Measurements from ENCODE around the gene AQP12A.

AQP12A gene

DNA sequence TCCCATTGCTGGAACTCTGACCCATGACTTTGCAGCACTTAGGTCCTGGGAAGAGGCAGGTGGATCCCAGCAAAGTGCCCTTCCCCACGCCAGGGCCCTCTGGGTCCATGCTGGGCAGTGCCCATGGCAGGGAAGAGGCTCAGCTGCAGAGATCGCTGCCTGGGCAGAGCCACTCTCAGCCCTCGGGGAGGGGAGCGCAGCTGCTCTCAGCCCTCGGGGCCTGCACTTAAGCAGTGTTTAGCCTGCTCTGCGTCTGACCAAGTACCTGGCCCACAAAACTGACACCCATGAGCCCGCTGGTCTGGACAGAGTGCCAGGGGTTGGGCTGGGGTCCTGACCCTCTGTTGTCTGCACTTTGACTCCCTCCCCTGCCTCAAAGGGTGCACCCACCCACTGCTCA is 46.3 kb downstream of the AQP12A start:
- TF ChIP-seq, protein P1, sequence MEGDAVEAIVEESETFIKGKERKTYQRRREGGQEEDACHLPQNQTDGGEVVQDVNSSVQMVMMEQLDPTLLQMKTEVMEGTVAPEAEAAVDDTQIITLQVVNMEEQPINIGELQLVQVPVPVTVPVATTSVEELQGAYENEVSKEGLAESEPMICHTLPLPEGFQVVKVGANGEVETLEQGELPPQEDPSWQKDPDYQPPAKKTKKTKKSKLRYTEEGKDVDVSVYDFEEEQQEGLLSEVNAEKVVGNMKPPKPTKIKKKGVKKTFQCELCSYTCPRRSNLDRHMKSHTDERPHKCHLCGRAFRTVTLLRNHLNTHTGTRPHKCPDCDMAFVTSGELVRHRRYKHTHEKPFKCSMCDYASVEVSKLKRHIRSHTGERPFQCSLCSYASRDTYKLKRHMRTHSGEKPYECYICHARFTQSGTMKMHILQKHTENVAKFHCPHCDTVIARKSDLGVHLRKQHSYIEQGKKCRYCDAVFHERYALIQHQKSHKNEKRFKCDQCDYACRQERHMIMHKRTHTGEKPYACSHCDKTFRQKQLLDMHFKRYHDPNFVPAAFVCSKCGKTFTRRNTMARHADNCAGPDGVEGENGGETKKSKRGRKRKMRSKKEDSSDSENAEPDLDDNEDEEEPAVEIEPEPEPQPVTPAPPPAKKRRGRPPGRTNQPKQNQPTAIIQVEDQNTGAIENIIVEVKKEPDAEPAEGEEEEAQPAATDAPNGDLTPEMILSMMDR (IDR thresholded peaks at IDR 0.05; ENCODE audit: insufficient read depth, low read depth, low read length, missing control alignments), result no peak
- H3K4me3 ChIP-seq (ENCODE audit: low read length), result no peak overlapping the region
- no peak for DNase-seq (ENCODE audit: low read depth)

DNA sequence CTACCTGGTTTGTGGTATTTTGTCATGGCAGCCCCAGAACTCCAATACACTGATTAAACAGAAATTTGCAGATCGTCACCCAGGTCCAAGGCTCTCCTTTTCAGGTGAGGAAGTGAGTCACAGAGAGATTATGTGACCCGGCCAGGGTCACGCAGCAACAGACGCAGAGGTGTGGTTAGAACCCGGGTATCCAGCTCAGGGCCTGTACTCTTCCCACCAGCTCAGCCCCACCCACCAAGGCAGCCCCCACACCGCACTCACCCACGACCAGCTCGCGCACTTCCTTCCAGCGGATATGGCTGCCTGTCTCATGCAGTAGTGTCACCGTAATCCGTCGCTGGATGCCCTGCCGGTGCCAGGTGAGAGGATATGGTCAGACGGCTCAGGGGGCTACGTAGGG is 48.1 kb downstream of the AQP12A start:
- TF ChIP-seq, protein P1 (IDR thresholded peaks at IDR 0.05; ENCODE audit: insufficient read depth, low read depth, low read length, missing control alignments), result no peak
- DNase-seq (ENCODE audit: low read depth), result no peak

DNA sequence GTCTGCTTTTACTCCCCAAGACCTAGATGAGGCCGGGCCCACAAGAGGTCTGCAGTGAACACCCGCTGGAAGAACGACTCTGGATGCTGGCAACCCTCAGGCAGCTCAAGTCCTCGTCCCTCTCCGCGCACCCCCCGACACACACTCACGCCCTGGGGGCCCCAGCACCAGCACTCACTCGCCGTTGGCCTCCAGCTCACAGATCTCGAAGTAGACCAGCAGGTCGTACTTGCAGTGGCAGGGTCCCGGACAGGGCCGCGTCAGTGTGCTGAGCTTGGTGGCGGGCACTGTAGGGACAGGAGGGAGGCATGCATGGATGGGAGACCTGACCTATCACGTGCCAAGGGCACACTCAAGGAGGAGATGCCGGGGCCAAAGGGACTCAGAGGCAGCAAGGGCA is 49.4 kb downstream of the AQP12A start:
- no peak for DNase-seq (ENCODE audit: low read depth)
- H3K4me3 ChIP-seq (ENCODE audit: low read length), result no peak overlapping the region
- TF ChIP-seq, protein P1 (IDR thresholded peaks at IDR 0.05; ENCODE audit: insufficient read depth, low read depth, low read length, missing control alignments), result no peak

More for the DNA sequence above, 48.1 kb downstream of the AQP12A start:
- no peak overlapping the region for H3K4me3 ChIP-seq (ENCODE audit: low read length)

DNA sequence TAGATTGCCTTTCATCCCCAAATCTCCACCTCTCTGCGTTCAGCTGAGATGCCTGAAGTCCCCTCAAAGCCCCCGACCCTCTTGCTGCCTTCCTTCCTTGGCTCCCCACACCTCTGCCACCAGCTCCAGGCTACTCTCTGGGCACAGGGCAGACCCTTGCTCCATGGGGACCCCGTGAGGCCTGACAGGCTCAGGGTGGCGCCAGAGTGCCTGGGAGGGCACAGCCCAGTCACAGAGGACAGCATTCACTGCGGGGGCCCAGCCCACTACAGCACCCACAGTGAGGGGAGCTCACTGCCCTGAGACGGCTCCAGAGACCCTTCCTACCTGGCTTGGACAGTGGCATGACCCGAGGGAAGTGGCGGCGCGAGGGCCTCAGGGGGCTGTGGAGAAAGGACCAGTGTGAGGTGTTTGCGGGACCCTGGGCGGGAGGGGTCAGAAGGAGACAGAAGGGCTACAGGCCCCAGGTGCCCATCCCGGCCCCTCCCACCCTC is 51.0 kb downstream of the AQP12A start:
- no peak overlapping the region for H3K4me3 ChIP-seq (ENCODE audit: low read length)
- TF ChIP-seq, protein P1 (IDR thresholded peaks at IDR 0.05; ENCODE audit: insufficient read depth, low read depth, low read length, missing control alignments), result no peak
- DNase-seq (ENCODE audit: low read depth), result no peak

DNA sequence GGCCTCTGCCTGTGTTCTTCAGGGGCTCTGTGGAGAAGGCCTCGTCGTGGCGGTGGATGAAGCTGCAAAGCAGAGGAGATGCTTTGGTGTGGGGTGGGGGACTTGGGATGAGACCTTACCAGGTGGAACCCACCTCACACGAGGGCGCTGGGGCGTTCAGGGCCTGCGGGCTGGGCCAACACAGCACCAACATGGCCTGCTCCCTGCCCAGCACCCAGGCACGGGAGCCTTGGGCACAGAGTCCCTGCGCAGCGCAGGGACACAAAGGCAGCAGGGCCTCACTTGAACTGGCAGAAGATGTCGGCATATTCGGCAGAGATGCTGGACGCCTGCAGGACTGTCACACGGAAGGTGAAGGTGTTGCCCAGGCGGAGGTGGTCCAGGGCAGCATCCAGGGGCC is 53.8 kb downstream of the AQP12A start:
- TF ChIP-seq, protein P1 (IDR thresholded peaks at IDR 0.05; ENCODE audit: insufficient read depth, low read depth, low read length, missing control alignments), result no peak
- no peak overlapping the region for H3K4me3 ChIP-seq (ENCODE audit: low read length)
- DNase-seq (ENCODE audit: low read depth), result no peak

DNA sequence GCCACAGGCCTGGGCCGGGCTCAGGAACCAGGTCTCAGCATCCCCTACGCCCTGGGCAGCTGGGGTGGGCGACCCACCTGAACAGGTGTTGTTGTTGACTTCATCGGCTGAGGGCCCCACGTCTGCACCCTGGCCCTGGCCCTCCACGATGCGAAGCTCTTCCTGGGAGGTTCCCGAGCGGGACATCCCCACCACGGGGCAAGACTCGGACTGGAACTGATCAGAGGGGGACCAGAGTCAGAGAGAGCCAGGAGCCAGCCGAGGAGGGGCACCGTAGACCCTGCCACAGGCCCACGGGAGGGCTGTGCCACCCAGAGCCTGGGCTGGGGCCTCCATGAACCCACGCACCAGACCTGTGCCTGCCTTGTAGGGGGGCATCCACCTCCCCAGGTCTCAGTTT is 54.3 kb downstream of the AQP12A start:
- DNase-seq (ENCODE audit: low read depth), result no peak
- no peak overlapping the region for H3K4me3 ChIP-seq (ENCODE audit: low read length)
- TF ChIP-seq, protein P1 (IDR thresholded peaks at IDR 0.05; ENCODE audit: insufficient read depth, low read depth, low read length, missing control alignments), result no peak

DNA sequence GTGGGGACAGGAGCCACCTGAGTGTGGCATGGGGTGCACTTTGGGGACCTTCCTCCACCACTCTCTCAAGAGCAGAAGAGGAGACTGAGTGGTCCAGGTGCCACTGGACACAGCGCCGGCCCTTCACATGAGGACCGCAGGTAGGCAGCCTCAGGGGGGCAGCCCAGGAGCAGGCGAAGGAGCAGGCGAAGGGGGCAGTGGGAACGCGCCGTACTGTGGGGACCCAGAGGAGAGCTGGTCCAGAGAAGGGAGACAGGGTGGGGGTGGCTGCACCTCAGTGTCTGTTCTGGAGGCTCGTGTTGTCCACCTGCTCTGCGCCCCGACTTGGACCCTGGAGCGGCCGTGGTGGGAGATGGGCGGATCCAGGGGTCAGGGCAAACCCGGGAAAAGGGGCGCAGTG is 55.0 kb downstream of the AQP12A start:
- no peak overlapping the region for H3K4me3 ChIP-seq (ENCODE audit: low read length)
- TF ChIP-seq, protein P1 (IDR thresholded peaks at IDR 0.05; ENCODE audit: insufficient read depth, low read depth, low read length, missing control alignments), result no peak
- DNase-seq (ENCODE audit: low read depth), result no peak

Data from epithelial cell of esophagus (primary cell).